Measurements from ENCODE around the gene BTG2. TPM values are rescaled to one million over a fixed set of nuclear protein-coding genes. Genes with fewer than 3 reads are reported as not detected.

BTG2 gene
- total and polyA plus RNA-seq, 2 experiments from 2014 or later, result 197 to 274 TPM

DNA sequence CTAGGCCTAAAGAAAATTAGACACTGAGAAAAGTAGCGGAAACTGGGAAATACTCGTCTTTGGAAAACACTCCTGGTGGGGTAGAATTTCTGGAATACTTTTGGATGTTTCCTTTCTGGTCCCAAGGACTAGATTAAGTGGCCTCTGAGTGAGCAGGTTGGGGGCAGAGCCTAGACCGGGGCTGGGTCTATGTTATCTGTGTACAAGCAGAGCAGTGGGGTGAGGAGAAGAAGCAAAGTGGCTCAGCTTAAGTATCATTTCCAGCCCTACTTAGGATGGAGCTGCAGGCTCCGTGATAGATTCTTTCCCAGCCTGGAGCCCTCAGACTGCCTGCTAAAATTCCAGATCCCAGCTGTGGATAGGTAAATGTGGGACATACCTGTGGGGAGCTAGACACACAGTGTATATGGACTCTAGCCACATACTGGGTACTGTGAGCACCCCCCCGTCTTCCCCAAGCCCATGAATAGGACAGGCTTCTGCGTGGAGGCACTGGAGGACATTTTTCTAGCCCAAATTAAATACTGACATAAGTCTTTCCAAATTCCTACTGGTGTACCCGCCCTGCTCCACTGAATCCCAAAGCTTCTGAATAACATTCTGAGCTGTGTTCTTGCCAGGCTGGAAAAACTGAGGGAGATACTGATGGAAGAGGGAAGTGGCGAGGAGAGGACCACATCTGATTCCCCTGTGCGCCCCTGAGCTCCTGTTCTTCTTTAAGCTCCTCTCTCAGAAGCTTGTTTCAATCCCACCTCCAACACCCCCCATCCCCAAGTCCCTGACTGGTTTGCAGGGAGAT is 38.8 kb downstream of the BTG2 start:
- 88% methylated on average over 9 of the region's 9 CpGs for WGBS (ENCODE audit: low lambda C conversion rate, missing lambda C conversion rate)
- no peaks in the 10 kb centered on the region for H3K36me3 ChIP-seq (replicated peaks; ENCODE audit: insufficient read depth, low read depth)
- TF ChIP-seq, protein P1, sequence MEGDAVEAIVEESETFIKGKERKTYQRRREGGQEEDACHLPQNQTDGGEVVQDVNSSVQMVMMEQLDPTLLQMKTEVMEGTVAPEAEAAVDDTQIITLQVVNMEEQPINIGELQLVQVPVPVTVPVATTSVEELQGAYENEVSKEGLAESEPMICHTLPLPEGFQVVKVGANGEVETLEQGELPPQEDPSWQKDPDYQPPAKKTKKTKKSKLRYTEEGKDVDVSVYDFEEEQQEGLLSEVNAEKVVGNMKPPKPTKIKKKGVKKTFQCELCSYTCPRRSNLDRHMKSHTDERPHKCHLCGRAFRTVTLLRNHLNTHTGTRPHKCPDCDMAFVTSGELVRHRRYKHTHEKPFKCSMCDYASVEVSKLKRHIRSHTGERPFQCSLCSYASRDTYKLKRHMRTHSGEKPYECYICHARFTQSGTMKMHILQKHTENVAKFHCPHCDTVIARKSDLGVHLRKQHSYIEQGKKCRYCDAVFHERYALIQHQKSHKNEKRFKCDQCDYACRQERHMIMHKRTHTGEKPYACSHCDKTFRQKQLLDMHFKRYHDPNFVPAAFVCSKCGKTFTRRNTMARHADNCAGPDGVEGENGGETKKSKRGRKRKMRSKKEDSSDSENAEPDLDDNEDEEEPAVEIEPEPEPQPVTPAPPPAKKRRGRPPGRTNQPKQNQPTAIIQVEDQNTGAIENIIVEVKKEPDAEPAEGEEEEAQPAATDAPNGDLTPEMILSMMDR (IDR thresholded peaks at IDR 0.05; ENCODE audit: poor library complexity), result no peak
- TF ChIP-seq EZH2phosphoT487 (IDR thresholded peaks at IDR 0.05; ENCODE audit: low read depth, severe bottlenecking, unreplicated experiment), result no peak
- TF ChIP-seq EZH2 (IDR thresholded peaks at IDR 0.05; ENCODE audit: borderline replicate concordance), result no peak

DNA sequence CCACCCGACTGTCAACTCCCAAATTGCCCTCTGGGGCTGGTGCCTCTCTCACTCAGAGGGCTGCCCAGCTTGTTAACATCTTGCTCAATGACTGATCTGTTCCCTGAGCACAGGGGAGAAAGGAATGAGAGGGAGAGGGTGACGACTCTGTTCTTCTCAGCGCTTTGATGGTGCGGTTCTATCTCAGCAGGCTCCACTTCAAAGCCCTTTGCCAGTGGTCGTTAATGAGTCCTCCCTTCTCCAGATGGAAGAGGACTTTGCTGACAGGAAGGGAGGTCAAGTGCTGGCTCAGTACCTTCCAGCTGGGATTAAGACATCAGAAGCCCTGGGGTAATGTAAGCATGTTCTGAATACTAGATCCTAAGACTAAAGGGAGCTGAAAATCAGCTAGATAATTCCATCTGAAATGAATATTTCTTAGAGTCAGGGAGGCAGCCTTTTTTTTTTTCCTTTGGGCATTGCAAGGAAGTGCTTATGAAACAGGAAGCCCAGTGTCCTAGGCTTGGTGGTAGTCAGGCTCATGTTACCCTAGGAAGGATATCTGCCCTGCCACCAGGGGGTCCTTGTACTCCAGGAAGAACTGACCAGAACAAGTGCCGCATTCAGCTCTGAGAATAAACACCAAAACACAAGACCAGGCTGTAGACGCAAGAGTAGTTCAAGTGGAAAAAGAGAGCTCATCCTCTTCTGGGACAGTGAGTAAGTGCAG is 40.9 kb downstream of the BTG2 start:
- DNase-seq (ENCODE audit: low spot score), result no peak
- peaks cover 16% of the 10 kb centered on the region for H3K4me1 ChIP-seq (ENCODE audit: insufficient read depth)
- no peaks in the 10 kb centered on the region for H3K27me3 ChIP-seq
- H3K9me3 ChIP-seq (ENCODE audit: low read depth), result no peaks in the 10 kb centered on the region
- no peaks in the 10 kb centered on the region for H3K36me3 ChIP-seq (replicated peaks; ENCODE audit: insufficient read depth, low read depth)
- TF ChIP-seq EZH2 (IDR thresholded peaks at IDR 0.05; ENCODE audit: borderline replicate concordance), result no peak
- TF ChIP-seq, protein P1 (IDR thresholded peaks at IDR 0.05; ENCODE audit: poor library complexity), result peak; percentile 20
- TF ChIP-seq EZH2phosphoT487 (IDR thresholded peaks at IDR 0.05; ENCODE audit: low read depth, severe bottlenecking, unreplicated experiment), result no peak
- H4K20me1 ChIP-seq (ENCODE audit: insufficient read depth, poor library complexity, severe bottlenecking), result no peaks in the 10 kb centered on the region
- H3K4me3 ChIP-seq, result no peak overlapping the region
- 44% methylated on average over 7 of the region's 7 CpGs for WGBS (ENCODE audit: low lambda C conversion rate, missing lambda C conversion rate)
- H3K79me2 ChIP-seq, result peaks cover 14% of the 10 kb centered on the region
- no peaks in the 10 kb centered on the region for H3K9me2 ChIP-seq (replicated peaks; ENCODE audit: insufficient read depth)
- H3K27ac ChIP-seq, result no peak overlapping the region
- H3K4me2 ChIP-seq, result no peak overlapping the region
- no peak overlapping the region for H2AFZ ChIP-seq

More for the DNA sequence above, 38.8 kb downstream of the BTG2 start:
- H3K27me3 ChIP-seq, result no peaks in the 10 kb centered on the region
- no peak overlapping the region for H3K4me3 ChIP-seq
- DNase-seq (ENCODE audit: low spot score), result no peak
- H3K9me3 ChIP-seq (ENCODE audit: low read depth), result no peaks in the 10 kb centered on the region
- no peaks in the 10 kb centered on the region for H4K20me1 ChIP-seq (ENCODE audit: insufficient read depth, poor library complexity, severe bottlenecking)
- H3K79me2 ChIP-seq, result peaks cover 7% of the 10 kb centered on the region
- H3K27ac ChIP-seq, result no peak overlapping the region
- peaks cover 6% of the 10 kb centered on the region for H3K4me1 ChIP-seq (ENCODE audit: insufficient read depth)
- no peaks in the 10 kb centered on the region for H3K9me2 ChIP-seq (replicated peaks; ENCODE audit: insufficient read depth)
- no peak overlapping the region for H2AFZ ChIP-seq
- H3K4me2 ChIP-seq, result no peak overlapping the region

DNA sequence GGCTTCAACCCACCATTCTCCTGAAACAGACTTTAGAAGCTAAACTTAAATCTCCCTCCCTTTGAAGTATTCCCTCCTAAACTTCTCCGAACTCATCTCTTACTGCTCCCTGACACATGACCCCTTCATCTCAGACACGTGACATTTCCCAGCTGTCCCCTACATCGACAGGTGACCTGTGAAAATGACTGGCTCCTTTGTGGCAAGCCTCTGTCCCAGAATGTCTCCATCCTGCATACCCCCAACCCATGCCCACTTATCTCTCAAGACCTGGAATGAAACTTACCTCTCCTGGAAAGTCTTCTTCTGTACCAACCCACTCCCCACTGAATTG is 41.4 kb downstream of the BTG2 start:
- H3K9me2 ChIP-seq (replicated peaks; ENCODE audit: insufficient read depth), result no peaks in the 10 kb centered on the region
- H3K9me3 ChIP-seq (ENCODE audit: low read depth), result no peaks in the 10 kb centered on the region
- H3K4me1 ChIP-seq (ENCODE audit: insufficient read depth), result peaks cover 22% of the 10 kb centered on the region
- peaks cover 14% of the 10 kb centered on the region for H3K79me2 ChIP-seq
- no peaks in the 10 kb centered on the region for H4K20me1 ChIP-seq (ENCODE audit: insufficient read depth, poor library complexity, severe bottlenecking)
- no peak for DNase-seq (ENCODE audit: low spot score)
- TF ChIP-seq EZH2 (IDR thresholded peaks at IDR 0.05; ENCODE audit: borderline replicate concordance), result no peak
- TF ChIP-seq EZH2phosphoT487 (IDR thresholded peaks at IDR 0.05; ENCODE audit: low read depth, severe bottlenecking, unreplicated experiment), result no peak
- TF ChIP-seq, protein P1 (IDR thresholded peaks at IDR 0.05; ENCODE audit: poor library complexity), result no peak
- WGBS (ENCODE audit: low lambda C conversion rate, missing lambda C conversion rate), result 77% methylated on average over 3 of the region's 3 CpGs
- H3K27ac ChIP-seq, result no peak overlapping the region
- no peak overlapping the region for H2AFZ ChIP-seq
- H3K36me3 ChIP-seq (replicated peaks; ENCODE audit: insufficient read depth, low read depth), result no peaks in the 10 kb centered on the region
- H3K4me2 ChIP-seq, result peak overlapping the region; percentile 5
- no peak overlapping the region for H3K4me3 ChIP-seq
- H3K27me3 ChIP-seq, result no peaks in the 10 kb centered on the region
